Ishikawa (cell line): ENCODE data around the gene FZR1.

Experiments used
- CEBPB ChIP-seq: IDR thresholded peaks from 2 replicates; pipeline ENCODE4 v1.6.1; 2012
- CREB1 ChIP-seq: IDR thresholded peaks from 2 replicates; pipeline ENCODE4 v1.6.1; 2012; ENCODE audit warnings: low read depth
- EGR1 ChIP-seq: IDR thresholded peaks from 2 replicates; pipeline ENCODE4 v1.6.1; 2012
- EP300 ChIP-seq: IDR thresholded peaks from 2 replicates; pipeline ENCODE4 v1.6.1; 2012; ENCODE audit warnings: borderline replicate concordance
- FOXM1 ChIP-seq: IDR thresholded peaks from 2 replicates; pipeline ENCODE4 v1.6.1; 2012; ENCODE audit warnings: low read depth, borderline replicate concordance
- NFIC ChIP-seq: IDR thresholded peaks from 2 replicates; pipeline ENCODE4 v1.6.1; 2012
- RAD21 ChIP-seq: IDR thresholded peaks from 2 replicates; pipeline ENCODE4 v1.6.1; 2012; ENCODE audit warnings: low read depth
- REST ChIP-seq: IDR thresholded peaks from 2 replicates; pipeline ENCODE4 v1.6.1; 2012; ENCODE audit warnings: low read depth, mild to moderate bottlenecking
- TAF1 ChIP-seq: IDR thresholded peaks from 2 replicates; pipeline ENCODE4 v1.6.1; 2012; ENCODE audit warnings: low read depth, mild to moderate bottlenecking
- TCF12 ChIP-seq: IDR thresholded peaks from 2 replicates; pipeline ENCODE4 v1.6.1; 2012; ENCODE audit warnings: low read depth
- TEAD4 ChIP-seq: IDR thresholded peaks from 2 replicates; pipeline ENCODE4 v1.6.1; 2012
- USF1 ChIP-seq: IDR thresholded peaks from 2 replicates; pipeline ENCODE4 v1.6.1; 2012
- YY1 ChIP-seq: IDR thresholded peaks from 2 replicates; pipeline ENCODE4 v1.6.1; 2012; ENCODE audit warnings: low read depth
- ZBTB7A ChIP-seq: IDR thresholded peaks from 2 replicates; pipeline ENCODE4 v1.6.1; 2012; ENCODE audit warnings: low read depth
- TF ChIP-seq, protein P1 (sequence below): IDR thresholded peaks from 2 replicates; pipeline ENCODE4 v1.6.1; 2012

The FZR1 gene

DNA sequence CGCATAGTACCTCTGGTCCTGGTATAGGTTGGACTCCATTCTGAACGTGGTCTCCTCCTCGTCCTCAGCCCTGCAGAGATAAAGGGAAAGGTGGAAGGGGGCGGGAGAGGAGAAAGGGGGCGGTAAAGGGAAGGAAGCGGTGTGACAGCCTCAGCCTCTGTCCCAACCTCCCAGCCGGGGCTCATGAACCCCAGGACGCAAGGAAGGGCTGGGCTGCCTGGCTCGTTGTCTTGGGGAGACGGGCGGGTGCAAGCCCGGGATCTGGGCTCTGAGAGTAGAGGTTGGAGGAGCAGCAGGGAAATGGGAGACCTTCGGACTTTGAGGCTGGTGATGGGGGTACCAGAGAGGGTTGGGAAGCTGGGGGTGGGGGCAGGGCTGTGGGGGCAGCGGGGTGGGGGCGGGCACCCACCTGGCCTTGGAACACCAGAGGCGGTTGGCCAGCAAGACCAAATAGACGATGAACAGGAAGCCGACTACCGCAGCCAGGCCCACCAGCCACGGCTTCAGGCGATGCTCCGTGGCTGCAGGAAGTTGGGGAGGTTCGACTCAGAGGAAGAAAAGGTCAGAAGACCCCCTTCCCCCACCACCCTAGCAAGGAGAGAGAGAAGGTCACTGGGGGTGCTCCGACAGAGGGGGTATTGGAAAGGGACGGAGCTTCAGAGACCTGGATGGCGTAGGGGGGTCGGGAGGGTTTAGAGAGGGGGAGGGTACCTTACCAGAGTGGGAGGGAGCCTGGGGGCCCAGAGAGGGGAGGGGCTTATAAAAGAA lies 27.5 kb upstream of the FZR1 start:
- TF ChIP-seq EGR1 (no peak), TAF1 (no peak), EP300 (no peak), REST (no peak), USF1 (no peak), TEAD4 (no peak), FOXM1 (no peak), NFIC (no peak), CREB1 (no peak), ZBTB7A (no peak), RAD21 (no peak)
- TF ChIP-seq, protein P1, sequence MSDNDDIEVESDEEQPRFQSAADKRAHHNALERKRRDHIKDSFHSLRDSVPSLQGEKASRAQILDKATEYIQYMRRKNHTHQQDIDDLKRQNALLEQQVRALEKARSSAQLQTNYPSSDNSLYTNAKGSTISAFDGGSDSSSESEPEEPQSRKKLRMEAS = no peak

GRCh38 chr19:3479177-3479833 lies 26.8 kb upstream of the FZR1 start:
- TF ChIP-seq RAD21 (no peak), TEAD4 (no peak), USF1 (no peak), ZBTB7A (no peak), EGR1 (no peak), TAF1 (no peak), NFIC (no peak), FOXM1 (no peak), YY1 (no peak), EP300 (no peak), CREB1 (no peak), TCF12 (no peak), REST (no peak), CEBPB (no peak)
- TF ChIP-seq, protein P1 = no peak

- TF ChIP-seq FOXM1 = no peak
- TF ChIP-seq EP300 = no peak
- TF ChIP-seq REST = no peak
- no peak for TF ChIP-seq TAF1
- no peak for TF ChIP-seq TCF12
- TF ChIP-seq YY1 = no peak
- no peak for TF ChIP-seq USF1
- TF ChIP-seq CEBPB = no peak
- TF ChIP-seq TEAD4 = no peak
- TF ChIP-seq NFIC = no peak
- TF ChIP-seq RAD21 = no peak
- TF ChIP-seq, protein P1 = no peak
Measured at GRCh38 chr19:3479834-3480215, 26.3 kb upstream of the FZR1 start.
